Spleen (tissue), 11 donors: Measurements from ENCODE around the gene NFIC. TPM values are rescaled to one million over a fixed set of nuclear protein-coding genes. Genes with fewer than 3 reads are reported as not detected.

Experiments
- DNase-seq: peaks from one replicate; pipeline ENCODE4 v3.0.0-alpha.2; 2020
- H3K27ac ChIP-seq, 8 donors: fragments of 200-600 bp; sonication (generic) in 7 of 8; 1 replicate in 4 of 8; 2 replicates in 4 of 8; pipeline versions ENCODE4 v1.5.0 to v1.8.0; 2016 to 2021; ENCODE audit warnings: inconsistent platforms in 4 of 8, mild to moderate bottlenecking in 4 of 8, moderate library complexity in 1 of 8
- H3K27me3 ChIP-seq, 7 donors: fragments of 200-600 bp; sonication (generic) in 6 of 7; replicated peaks in 1 of 7; 1 replicate in 4 of 7; 2 replicates in 3 of 7; pipeline versions ENCODE4 v1.5.0 to v1.8.0; 2016 to 2021; ENCODE audit warnings: inconsistent platforms in 3 of 7, mild to moderate bottlenecking in 1 of 7
- H3K36me3 ChIP-seq, 6 donors: fragments of 200-600 bp; sonication (generic) in 5 of 6; 1 replicate in 4 of 6; 2 replicates in 2 of 6; pipeline versions ENCODE4 v1.5.0 to v1.8.0; 2016 to 2021; ENCODE audit warnings: inconsistent platforms in 2 of 6
- H3K4me1 ChIP-seq, 6 donors: fragments of 200-600 bp; sonication (generic) in 5 of 6; 1 replicate in 3 of 6; 2 replicates in 3 of 6; pipeline versions ENCODE4 v1.5.0 to v1.8.0; 2016 to 2021; ENCODE audit warnings: inconsistent platforms in 3 of 6
- H3K4me3 ChIP-seq, 8 donors: fragments of 200-600 bp; sonication (generic) in 7 of 8; 1 replicate in 4 of 8; 2 replicates in 4 of 8; pipeline versions ENCODE4 v1.5.0 to v1.8.0; 2016 to 2021; ENCODE audit warnings: inconsistent platforms in 4 of 8, mild to moderate bottlenecking in 4 of 8, moderate library complexity in 2 of 8
- H3K9me3 ChIP-seq, 8 donors: fragments of 200-600 bp; sonication (generic) in 7 of 8; 1 replicate in 4 of 8; 2 replicates in 4 of 8; pipeline versions ENCODE4 v1.5.0 to v1.8.0; 2016 to 2021; ENCODE audit warnings: inconsistent platforms in 4 of 8
- CTCF ChIP-seq, 11 experiments: fragments of 200-600 bp in 7 of 11; fragments of 450-650 bp in 4 of 11; sonication (generic) in 4 of 11; IDR thresholded peaks in 8 of 11; conservative IDR thresholded peaks in 3 of 11; 1 replicate in 7 of 11; 2 replicates in 4 of 11; pipeline versions ENCODE4 v1.4.0 to v1.8.0; 2016 to 2021; ENCODE audit warnings: antibody characterized with exemption in 11 of 11, inconsistent platforms in 4 of 11, mild to moderate bottlenecking in 1 of 11
- POLR2A ChIP-seq, 3 donors: fragments of 450-650 bp; IDR thresholded peaks; one replicate each; pipeline ENCODE4 v1.5.1; 2017; ENCODE audit warnings: antibody characterized with exemption in 3 of 3, mild to moderate bottlenecking in 1 of 3
- POLR2AphosphoS5 ChIP-seq, 3 donors: sonication (generic); formaldehyde crosslinking; IDR thresholded peaks; one replicate each; pipeline ENCODE4 v1.5.1; 2017; ENCODE audit warnings: antibody characterized with exemption in 3 of 3
- WGBS, 5 donors: extraction: QIAGEN DNeasy Blood & Tissue Kit in 3 of 5; methylation state at CpG; one replicate each; pipeline versions ENCODE4 v1.1.5 to v1.1.7; 2013 to 2018; 5-methylcytosine and 5-hydroxymethylcytosine counted together
- intact Hi-C: fragments of 100-400 bp; cut with DNase I; formaldehyde crosslinking; loops from one replicate; pipeline ENCODE4 v1.15.0; 2023; ENCODE audit warnings: low total_unique reads
- polyA plus RNA-seq, 3 donors: library from polyadenylated mRNA; stranded (reverse); fragments of 200-250 nt; gene quantifications; one replicate each; pipeline ENCODE4 v1.2.1, GENCODE V29; 2013
- total RNA-seq, 7 donors: library from RNA; depleted of rRNA in 3 of 7; stranded (reverse); fragments of >200 nt in 3 of 7; fragmentation: NEBNext Ultra II Directional in 4 of 7; extraction: Animal tissue kit (Norgen Biotek cat#: 25700) in 4 of 7; gene quantifications; one replicate each; pipeline versions ENCODE4 v1.1.0 to v1.2.1, GENCODE V29; 2016 to 2021
- donor health status: healthy with polysubstance abuse.
- donor health status: DM: no; HTN: no; CAD: no; lungs with moderate emphysema.
- donor health status: DM: no; HTN: no; CAD: no.
- donor health status: Bipolar disorder and iron deficiency.
- donor health status: healthy.
- donor health status: DM: no; HTN: no; CAD: no.
- donor health status: DM: yes; HTN: yes; CAD: no.

Gene NFIC
- total and polyA plus RNA-seq, 10 donors, result 4.1 to 125 (median 74.4) TPM

DNA sequence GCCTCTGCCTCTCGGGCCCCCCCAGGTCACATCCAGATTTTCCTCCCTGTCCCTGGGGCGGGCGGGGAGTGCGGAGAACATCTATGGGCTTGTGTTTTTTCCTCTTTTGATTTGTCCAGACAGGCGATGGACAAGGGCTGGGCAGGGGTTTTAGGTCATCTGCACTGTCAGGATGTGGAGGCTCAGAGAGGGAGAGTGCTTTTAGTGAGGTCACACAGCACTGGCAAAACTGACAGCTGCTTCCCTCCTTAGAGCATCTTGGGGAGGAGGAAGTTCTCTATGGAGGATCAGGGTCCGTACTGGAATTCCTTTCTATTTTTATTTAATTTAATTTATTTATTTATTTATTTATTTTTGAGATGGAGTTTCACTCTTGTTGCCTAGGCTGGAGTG is 38.9 kb downstream of the NFIC start:
- Histone ChIP-seq H3K27ac (peak overlapping the region; percentile 66 to 99 (median 93)), H3K27me3 (no peaks in the 10 kb centered on the region), H3K9me3 (no peaks in the 10 kb centered on the region), H3K4me1 (peaks cover 7 to 94% (median 52%) of the 10 kb centered on the region in 6 donors), H3K4me3 (no peak overlapping the region), H3K36me3 (peaks cover 0 to 51% (median 0%) of the 10 kb centered on the region in 6 donors)
- intact Hi-C loops, result no loop called here
- 49 to 90% (median 74%) methylated on average over 4 to 6 of the region's 6 CpGs for whole genome bisulfite sequencing, 5 donors
- TF ChIP-seq CTCF (IDR thresholded peaks at IDR 0.05 in 8 of 11, conservative IDR thresholded peaks at IDR 0.05 in 3 of 11) (no peak), POLR2AphosphoS5 (IDR thresholded peaks at IDR 0.05) (peak in 1 of 3 donors; percentile 1), POLR2A (IDR thresholded peaks at IDR 0.05) (no peak)
- no peak for DNase-seq

- intact Hi-C loops, result no loop called here
- H3K4me3 ChIP-seq, result no peak overlapping the region
- peaks cover 0 to 58% (median 0%) of the 10 kb centered on the region in 6 donors for H3K36me3 ChIP-seq
- WGBS, 5 donors, result 59 to 66% (median 61%) methylated on average over 15 of the region's 15 CpGs
- H3K27me3 ChIP-seq, result no peaks in the 10 kb centered on the region
- H3K4me1 ChIP-seq, result peaks cover 7 to 83% (median 45%) of the 10 kb centered on the region in 6 donors
- no peak for TF ChIP-seq POLR2A (IDR thresholded peaks at IDR 0.05)
- no peak for TF ChIP-seq CTCF (IDR thresholded peaks at IDR 0.05 in 8 of 11, conservative IDR thresholded peaks at IDR 0.05 in 3 of 11)
- no peak for TF ChIP-seq POLR2AphosphoS5 (IDR thresholded peaks at IDR 0.05)
- no peaks in the 10 kb centered on the region for H3K9me3 ChIP-seq
- no peak for DNase-seq
- H3K27ac ChIP-seq, result peak overlapping the region in 5 of 8 donors; percentile 31 to 99 (median 94)
Measured at GRCh38 chr19:3406571-3407111, 40.3 kb downstream of the NFIC start.

- DNase-seq, result no peak
- intact Hi-C loops, result no loop called here
- H3K4me1 ChIP-seq, result peaks cover 7 to 72% (median 41%) of the 10 kb centered on the region in 6 donors
- H3K4me3 ChIP-seq, result no peak overlapping the region
- H3K27me3 ChIP-seq, result no peaks in the 10 kb centered on the region
- H3K36me3 ChIP-seq, result peaks cover 0 to 58% (median 0%) of the 10 kb centered on the region in 6 donors
- H3K27ac ChIP-seq, result peak overlapping the region; percentile 7 to 99 (median 65)
- no peaks in the 10 kb centered on the region for H3K9me3 ChIP-seq
- WGBS, 5 donors, result 75 to 87% (median 78%) methylated on average over 25 to 27 of the region's 27 CpGs
- TF ChIP-seq CTCF (IDR thresholded peaks at IDR 0.05 in 8 of 11, conservative IDR thresholded peaks at IDR 0.05 in 3 of 11) (no peak), POLR2AphosphoS5 (IDR thresholded peaks at IDR 0.05) (no peak), POLR2A (IDR thresholded peaks at IDR 0.05) (no peak)
Measured at GRCh38 chr19:3407556-3408516, 41.5 kb downstream of the NFIC start.

DNA sequence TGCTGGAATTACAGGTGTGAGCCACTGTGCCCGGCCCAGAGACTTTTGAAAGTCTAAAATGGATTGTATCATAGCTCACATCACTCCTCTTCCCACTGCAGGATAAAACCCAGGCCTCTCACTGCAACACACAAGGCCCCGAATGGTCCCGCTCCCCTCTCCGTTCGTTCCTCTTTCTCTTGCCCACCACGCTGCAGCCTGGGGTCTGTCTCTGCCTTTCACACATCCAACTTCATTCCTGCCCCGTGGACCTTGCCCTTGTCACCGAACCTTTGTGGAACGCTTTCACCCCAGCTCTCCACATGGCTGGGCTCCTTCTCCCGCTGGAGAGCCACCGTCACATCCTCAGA is 42.6 kb downstream of the NFIC start:
- peaks cover 0 to 60% (median 0%) of the 10 kb centered on the region in 6 donors for H3K36me3 ChIP-seq
- H3K27ac ChIP-seq, result peak overlapping the region; percentile 10 to 99 (median 65)
- no peak for DNase-seq
- no peak for TF ChIP-seq CTCF (IDR thresholded peaks at IDR 0.05 in 8 of 11, conservative IDR thresholded peaks at IDR 0.05 in 3 of 11)
- H3K27me3 ChIP-seq, result no peaks in the 10 kb centered on the region
- no peaks in the 10 kb centered on the region for H3K9me3 ChIP-seq
- H3K4me1 ChIP-seq, result peaks cover 0 to 70% (median 38%) of the 10 kb centered on the region in 6 donors
- 80 to 85% (median 82%) methylated on average over 11 of the region's 11 CpGs for WGBS, 5 donors
- peak overlapping the region in 2 of 8 donors; percentile 4 to 27 for H3K4me3 ChIP-seq
- intact Hi-C loops, result no loop called here
